Posterior cingulate gyrus (tissue), 11 donors: Measurements from ENCODE around the gene RSU1.

Experiments used
- DNase-seq, 10 donors: peaks; one replicate each; pipeline versions ENCODE4 v3.0.0 to v3.0.0-alpha.2; 2020 to 2021; ENCODE audit warnings: mixed read lengths in 3 of 10
- intact Hi-C: fragments of 100-400 bp; cut with DNase I; formaldehyde crosslinking; loops from one replicate; pipeline ENCODE4 v1.15.1; 2023

RSU1 gene

GRCh38 chr10:16689227-16689626, 128.0 kb downstream of the RSU1 start:
- DNase-seq, result no peak

GRCh38 chr10:16686054-16686902, 130.9 kb downstream of the RSU1 start:
- intact Hi-C loops, result no loop called here

More at GRCh38 chr10:16689227-16689626, 128.0 kb downstream of the RSU1 start:
- intact Hi-C loops, result no loop called here

GRCh38 chr10:16685551-16685950, 131.7 kb downstream of the RSU1 start:
- intact Hi-C loops, result no loop called here
- DNase-seq, result no peak

More at GRCh38 chr10:16686054-16686902, 130.9 kb downstream of the RSU1 start:
- DNase-seq, result no peak

- no peak for DNase-seq
- intact Hi-C loops, result no loop called here
These were observed 135.7 kb downstream of the RSU1 start for GRCh38 chr10:16681521-16681920.

DNA sequence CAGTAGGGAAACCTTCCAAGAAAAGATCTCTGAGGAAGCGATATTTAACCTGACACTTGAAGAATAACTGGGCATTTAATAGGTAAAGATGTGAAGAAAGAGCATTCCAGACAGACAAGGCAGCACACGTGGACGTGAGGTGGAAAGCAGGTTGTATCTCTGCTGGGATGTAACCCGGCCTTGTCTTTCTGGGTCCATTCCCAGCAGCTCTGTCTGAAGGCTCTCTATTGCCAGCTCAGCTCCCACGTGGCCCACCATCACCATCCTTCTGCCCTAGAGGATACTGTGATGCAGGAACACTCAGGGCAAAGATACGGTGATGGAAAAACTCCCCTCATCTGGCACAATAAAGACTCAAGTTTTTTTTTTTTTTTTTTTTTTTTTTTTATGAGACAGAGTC, 137.7 kb downstream of the RSU1 start:
- intact Hi-C loops, result no loop called here
- no peak for DNase-seq

GRCh38 chr10:16675334-16675733, 141.9 kb downstream of the RSU1 start:
- intact Hi-C loops, result no loop called here
- no peak for DNase-seq

DNA sequence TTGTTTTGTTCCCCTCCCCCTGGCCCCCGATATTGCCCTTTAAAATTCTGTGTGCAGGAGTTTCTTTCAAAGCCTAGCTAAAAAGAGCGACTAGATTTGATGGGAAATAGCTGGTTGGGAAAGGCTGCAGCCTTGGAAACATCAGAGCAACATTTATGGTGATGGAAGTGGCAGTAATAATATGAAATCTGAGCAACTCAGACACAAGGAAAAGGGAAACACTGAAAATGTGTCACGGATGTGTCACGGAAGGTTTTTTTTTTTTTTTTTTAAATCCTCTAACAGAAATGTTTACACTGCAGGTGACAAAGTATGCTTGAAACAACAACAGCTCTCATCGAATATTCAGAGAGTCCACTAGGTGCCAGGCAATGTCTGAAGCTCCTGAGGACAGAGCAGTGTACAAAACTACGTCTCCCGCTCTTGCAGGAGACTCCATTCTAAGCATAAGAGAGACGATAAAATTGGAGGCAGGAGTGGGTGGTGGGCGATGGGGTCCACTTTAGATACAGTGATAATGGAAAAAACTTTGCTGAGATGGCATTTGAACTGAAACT, 143.0 kb downstream of the RSU1 start:
- intact Hi-C loops, result no loop called here
- DNase-seq, result no peak

DNA sequence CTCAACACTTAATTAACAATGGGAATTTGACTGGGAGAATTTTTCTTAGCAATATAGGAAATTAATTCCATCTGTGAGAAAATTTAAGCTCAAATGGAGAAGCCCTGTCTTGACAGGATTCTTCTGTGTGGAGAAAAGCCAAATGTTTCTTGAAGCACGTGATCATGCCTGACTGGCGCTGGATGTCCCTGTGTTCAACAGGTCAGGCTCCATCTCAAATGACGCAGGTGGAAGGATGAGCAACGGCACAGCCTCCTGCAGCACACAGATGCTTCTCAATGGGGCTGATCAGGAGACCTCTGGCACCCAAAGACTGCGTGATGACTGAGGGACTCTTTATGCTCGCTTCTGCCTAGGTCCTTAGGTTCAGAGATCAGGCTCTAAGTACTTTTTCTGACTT, 143.8 kb downstream of the RSU1 start:
- DNase-seq, result peak in 1 of 10 donors; percentile 69
- intact Hi-C loops, result no loop called here

DNA sequence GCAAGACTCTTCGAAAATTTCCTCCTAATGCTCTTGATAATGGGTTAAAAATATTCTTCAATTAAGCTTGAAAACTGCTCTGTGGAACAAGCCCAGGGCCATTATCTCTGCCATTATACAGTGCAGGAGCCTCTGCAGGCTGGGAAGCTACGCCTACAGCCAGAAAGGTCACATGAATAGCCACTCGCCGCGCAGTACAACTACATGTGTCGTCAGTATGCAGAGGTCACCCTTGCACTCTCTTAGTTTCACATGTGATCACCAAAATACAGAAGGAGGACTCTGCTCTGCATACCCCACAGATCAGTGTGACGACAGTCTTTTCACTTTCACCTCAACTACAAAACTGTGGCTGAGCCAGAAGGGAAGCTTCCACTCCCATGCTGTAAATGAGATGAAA, 153.8 kb downstream of the RSU1 start:
- intact Hi-C loops, result no loop called here
- DNase-seq, result no peak

GRCh38 chr10:16662923-16663322, 154.3 kb downstream of the RSU1 start:
- intact Hi-C loops, result no loop called here
- no peak for DNase-seq

DNA sequence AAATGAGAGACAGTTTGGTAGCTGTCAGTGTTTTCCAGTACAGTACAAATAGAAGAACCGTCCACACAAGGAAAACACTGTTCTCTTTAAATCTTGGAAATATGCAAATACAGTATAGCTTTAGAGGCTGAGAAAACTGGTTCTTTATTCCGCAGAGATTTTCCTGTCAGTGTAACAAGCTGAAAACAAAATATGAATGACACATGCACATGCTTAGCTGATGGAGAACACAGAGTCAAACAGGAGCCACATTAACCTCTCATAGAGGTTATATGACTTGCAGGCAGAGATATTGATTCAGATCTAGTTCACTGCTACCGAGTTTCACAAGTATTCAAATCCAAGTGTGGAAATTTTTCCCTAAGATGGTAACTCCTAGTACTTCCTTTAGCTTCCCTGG, 160.3 kb downstream of the RSU1 start:
- intact Hi-C loops, result no loop called here
- no peak for DNase-seq

DNA sequence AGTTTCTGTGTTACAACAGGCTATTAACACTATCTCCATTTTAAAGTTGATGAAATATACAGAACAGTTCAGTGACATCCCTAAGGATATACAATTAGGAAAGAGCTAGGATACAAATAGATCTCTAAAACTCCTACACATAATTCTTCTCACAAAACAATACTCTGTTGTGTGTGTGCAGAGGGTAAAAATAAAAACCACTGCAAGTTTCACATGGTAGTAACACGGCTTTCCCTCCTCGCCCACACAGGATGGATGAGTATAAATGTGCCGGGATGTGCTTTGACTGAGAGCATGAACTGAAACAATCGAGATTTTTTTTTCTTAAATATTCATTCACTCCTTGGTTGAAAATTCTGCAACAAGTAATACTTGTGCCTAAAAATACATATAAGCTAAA, 164.0 kb downstream of the RSU1 start:
- DNase-seq, result no peak
- intact Hi-C loops, result no loop called here

DNA sequence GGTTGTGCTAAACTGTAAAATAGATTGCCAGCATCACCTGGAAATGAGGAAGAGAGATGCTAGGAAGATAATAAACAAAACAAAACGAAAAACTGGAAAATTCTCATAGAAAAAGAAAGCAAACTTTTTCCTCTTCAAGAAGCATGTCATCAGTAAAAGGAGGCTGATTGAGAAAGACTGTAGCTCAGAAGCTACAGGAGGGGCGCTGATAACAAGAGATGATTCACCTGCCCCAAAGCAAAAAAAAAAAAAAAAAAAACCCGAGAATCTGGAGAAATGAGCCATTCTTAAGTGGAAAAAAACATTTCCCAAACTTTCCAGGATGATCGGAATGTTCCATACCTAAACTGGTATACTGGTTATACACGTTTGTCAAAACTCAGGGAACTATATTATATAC, 165.1 kb downstream of the RSU1 start:
- intact Hi-C loops, result no loop called here
- no peak for DNase-seq

- no peak for DNase-seq
- intact Hi-C loops, result no loop called here
These were observed 167.5 kb downstream of the RSU1 start for GRCh38 chr10:16649757-16650156.

DNA sequence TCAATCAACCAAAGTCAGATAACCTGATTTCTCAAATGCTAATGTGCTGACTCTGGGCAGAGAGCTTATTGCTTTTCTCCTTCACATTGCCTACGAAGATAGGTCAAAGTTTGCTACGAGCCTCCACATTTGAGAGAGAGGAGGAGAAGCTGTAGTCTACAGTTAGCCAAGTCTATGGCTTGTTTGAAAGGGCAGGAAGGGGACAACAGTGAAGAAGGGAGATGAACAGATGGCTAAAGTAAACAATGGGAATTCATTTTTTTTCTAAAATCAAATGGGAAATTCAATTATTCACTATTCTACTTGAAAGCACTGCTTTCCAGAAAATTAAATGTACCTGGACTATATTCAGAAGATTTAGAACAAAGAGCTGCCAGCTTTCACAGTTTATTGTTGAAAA, 168.9 kb downstream of the RSU1 start:
- DNase-seq, result no peak
- intact Hi-C loops, result no loop called here

DNA sequence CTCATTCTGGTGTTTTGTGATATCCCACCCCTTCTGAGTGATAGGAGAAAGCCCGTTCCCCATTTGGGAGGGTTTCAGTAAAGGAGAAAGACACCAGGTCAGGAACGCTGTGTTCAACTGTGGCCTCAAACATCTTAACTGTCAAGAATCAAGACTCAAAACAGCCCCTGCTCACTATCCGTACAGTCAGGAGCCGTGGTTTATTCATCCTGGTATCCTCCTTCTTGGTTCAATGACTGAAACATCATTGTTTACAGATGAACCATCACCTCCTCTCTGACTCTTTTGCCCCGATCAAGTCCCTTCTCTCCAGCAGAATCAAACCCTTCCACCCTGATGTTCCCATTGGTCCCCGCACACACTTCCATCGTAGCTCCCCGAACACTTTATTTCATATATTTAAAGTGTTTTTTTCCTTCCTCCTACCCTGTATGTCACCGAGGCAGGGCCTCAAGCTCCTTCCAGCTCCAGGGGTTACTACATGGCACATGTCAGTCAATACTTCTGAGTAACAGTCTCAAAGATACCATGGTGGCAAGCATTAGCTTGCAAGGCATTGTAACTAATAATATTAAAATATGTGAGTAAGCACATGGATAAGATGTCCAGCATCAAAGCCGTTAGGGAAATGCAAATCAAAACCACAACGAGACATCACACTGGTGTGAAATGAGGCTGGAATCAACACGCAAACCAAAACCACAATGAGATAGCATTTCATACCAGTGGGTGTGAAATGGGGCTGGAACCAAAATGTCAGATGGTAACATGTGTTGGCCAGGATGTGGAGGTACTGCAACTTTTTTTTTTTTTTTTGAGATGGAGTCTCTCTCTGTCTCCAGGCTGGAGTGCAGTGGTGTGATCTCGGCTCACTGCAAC, 170.8 kb downstream of the RSU1 start:
- intact Hi-C loops, result no loop called here
- DNase-seq, result no peak

- intact Hi-C loops, result no loop called here
- no peak for DNase-seq
These were observed 173.1 kb downstream of the RSU1 start for GRCh38 chr10:16644146-16644545.

GRCh38 chr10:16643502-16643901, 173.7 kb downstream of the RSU1 start:
- no peak for DNase-seq
- intact Hi-C loops, result no loop called here

DNA sequence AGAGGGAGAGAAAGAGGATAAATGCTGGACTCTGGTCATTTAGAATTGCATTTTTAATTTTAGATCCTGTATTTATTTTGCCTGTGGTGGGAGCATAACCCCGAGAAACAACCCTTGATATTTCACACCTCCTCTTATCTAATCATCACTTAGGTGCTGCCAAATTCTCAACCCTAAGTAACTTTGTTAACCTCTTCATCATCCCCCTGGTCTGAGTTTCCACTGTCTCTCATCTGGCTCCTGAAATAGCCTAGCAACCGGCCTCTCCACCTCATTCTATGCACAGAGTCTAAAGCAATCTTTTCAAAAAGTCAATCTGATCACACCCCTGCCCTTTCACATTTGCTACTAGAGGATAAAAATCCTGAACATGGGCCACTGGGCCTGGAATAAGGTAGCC, 177.1 kb downstream of the RSU1 start:
- no peak for DNase-seq
- intact Hi-C loops, result no loop called here

DNA sequence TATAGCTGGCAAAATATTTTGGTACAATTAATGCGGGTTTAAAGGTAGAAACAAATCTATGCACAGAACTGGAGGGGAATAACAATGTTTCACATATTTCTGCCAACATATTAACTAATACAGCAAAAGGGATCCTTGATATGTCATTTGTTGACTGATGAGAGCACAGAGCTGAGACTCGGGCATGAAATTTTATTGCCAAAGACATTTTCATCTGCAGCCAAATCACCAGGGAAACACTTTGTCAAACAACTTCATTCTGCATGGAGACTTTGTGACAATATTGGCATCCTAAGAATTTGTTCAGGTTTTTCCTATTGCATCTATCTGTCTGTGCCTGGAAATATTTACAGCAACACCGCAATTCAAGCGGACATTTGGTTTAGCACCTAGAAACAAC, 177.8 kb downstream of the RSU1 start:
- DNase-seq, result no peak
- intact Hi-C loops, result no loop called here

- intact Hi-C loops, result no loop called here
- DNase-seq, result peak in 3 of 10 donors; percentile 17 to 87 (median 70)
These were observed 184.2 kb downstream of the RSU1 start for GRCh38 chr10:16632996-16633395.
